HG03095 (cell line): ENCODE data around the gene SLC25A11.
"Not testable (repeated sequence)": the region's sequence is repeated elsewhere in the genome, so short reads cannot be mapped to it uniquely, and the experiment has no call there.

ENCODE experiments used
- ATAC-seq: cut with Tn5 transposase; IDR thresholded peaks from one replicate; pipeline ENCODE4 v1.9.1; 2021; ENCODE audit warnings: moderate library complexity; ENCODE audit not compliant: unreplicated experiment

The SLC25A11 gene

DNA sequence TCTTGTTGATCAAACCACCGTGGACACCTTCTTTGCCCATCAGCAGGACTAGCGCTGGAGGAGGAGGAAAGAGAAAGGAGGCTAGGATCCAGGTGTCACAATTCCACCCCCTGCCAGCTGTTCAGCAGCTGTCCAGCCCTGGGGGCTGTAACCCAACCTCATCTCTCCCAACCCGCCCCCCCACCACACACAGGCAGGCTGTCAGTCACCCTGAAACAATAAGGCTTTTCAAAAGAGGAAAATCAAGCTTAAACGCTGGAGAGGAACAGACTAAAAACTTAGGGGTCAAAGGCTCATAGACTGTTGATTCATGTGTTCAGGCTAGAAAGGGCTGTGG, 6.1 kb upstream of the SLC25A11 start:
- ATAC-seq, result no peak

- peak; percentile 32 for ATAC-seq
Measured at GRCh38 chr17:4945176-4945943, 5.5 kb upstream of the SLC25A11 start.

GRCh38 chr17:4944554-4945175, 4.8 kb upstream of the SLC25A11 start:
- ATAC-seq, result no peak

- ATAC-seq, result no peak
Measured at GRCh38 chr17:4944163-4944553, 4.3 kb upstream of the SLC25A11 start.

GRCh38 chr17:4942760-4943508, 3.1 kb upstream of the SLC25A11 start:
- no peak for ATAC-seq

DNA sequence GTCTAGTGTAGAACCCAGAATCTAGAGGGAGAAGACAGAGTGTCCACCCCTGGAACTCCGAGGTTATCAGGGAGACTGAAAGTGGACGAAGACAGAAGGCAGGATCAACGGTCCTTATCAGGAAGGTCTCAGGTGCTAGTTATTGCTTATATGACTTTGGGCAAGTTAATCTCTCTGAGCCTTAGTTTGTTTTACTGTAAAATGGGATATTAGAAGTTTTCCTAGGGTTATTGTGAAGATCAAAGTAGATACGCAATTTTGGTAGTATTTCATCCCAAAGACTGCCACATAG, 1.4 kb upstream of the SLC25A11 start:
- ATAC-seq, result no peak

DNA sequence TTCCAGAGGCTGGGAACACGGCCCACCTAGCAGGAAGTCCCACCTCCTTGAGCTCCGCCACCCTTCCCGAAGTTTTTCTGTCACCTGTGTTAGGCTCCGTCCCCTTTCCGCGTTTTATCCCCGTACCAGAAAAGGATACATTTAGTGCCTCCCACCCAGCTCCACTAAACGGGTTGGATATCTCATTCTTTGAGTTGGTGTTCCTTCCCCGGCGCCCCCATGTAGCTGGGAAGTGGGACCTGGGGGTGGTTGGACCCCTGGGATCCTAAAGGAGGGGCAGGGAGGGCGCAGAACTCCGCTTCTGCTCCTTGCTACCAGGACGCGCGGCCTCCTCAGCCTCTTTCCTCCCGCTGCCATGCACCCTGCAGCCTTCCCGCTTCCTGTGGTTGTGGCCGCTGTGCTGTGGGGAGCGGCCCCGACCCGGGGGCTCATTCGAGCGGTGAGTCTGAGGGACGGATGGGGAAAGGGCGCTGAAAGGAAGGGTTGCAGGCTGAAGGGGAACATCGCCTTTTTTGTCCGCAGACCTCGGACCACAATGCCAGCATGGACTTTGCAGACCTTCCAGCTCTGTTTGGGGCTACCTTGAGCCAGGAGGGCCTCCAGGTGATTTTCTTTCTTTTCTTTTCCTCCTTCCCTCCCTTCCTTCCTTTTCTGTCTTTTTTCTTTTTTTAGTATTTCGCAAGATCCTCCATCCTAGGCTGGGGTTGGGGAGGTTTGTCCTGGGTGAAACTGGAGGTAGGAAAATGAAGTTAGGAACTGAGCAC, 891 bp upstream of the SLC25A11 start:
- peak; percentile 5 for ATAC-seq

DNA sequence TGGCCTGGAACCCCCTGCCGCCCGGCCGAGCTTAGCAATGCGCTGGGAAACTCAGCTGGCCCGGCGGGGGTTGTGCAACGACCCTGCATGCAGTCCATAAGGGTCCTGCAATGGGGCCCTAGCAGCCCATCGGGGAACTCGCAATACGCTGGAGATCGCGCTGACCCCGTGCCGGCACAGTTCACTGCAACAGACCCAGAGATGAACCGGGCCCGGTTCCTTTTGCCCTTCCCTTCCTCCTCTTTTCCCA, 375 bp downstream of the SLC25A11 start:
- no peak for ATAC-seq

GRCh38 chr17:4938688-4939545, 929 bp downstream of the SLC25A11 start:
- no peak for ATAC-seq

DNA sequence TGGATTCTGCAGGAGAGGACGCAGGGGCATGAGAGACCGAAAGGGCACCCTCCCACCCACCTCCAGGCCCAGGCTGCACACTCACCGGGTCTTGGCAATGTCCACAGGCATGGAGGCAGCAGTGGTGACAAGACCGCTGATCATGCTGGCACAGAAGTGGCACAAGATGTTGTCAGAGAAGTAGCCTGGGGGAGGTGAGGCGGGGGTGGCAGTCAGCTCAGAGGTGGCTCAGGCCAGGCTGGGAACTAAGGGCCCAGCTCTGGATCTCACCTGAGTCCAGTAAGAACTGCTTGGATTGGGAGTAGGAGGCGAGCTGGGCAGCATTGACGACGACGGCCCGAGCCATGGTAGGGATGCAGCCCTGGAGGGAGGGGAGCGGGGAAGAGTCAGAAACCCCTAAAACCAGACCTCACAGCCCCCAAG, 1.8 kb downstream of the SLC25A11 start:
- ATAC-seq, result no peak

DNA sequence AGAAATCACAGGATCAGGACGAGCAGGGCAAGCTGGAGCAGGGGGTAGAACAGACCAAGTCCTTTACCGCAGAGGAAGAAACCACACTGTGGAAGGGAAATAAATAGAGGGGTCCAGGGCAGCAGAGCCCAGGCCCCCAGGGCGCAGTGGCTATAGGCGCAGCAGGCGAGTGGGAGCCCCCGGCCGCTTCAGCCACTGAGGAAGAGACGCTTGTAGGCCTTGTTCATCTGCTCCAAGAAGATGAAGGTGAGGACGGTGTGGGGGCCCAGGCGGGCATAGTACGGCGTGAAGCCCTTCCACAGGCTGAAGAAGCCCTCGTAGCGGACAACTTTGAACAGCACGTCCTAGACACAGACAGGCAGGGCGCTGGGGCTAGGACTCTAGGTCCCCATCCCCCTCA, 2.3 kb downstream of the SLC25A11 start:
- ATAC-seq, result no peak

GRCh38 chr17:4936436-4936835, 3.4 kb downstream of the SLC25A11 start:
- no peak for ATAC-seq

DNA sequence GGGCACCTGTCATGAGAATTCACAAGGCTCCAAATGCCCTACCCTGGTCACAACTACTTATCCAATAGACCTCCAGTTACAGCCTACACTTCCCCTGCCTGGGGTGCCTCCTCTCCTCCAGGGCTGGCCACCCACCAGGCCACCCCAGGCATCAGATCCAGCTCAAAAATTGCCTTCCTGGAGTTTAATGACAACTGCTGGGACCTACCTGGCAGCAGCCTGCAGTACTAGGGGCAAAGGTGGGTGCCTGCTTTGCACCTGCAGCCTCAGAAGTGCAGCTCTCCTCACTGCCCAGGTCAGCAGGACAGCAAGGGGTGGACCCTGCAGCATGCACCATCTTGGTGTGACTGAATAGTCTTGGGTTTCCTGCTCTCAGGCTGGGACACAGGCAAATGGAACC, 4.2 kb downstream of the SLC25A11 start:
- ATAC-seq, result no peak

GRCh38 chr17:4934173-4934979, 5.5 kb downstream of the SLC25A11 start:
- no peak for ATAC-seq

DNA sequence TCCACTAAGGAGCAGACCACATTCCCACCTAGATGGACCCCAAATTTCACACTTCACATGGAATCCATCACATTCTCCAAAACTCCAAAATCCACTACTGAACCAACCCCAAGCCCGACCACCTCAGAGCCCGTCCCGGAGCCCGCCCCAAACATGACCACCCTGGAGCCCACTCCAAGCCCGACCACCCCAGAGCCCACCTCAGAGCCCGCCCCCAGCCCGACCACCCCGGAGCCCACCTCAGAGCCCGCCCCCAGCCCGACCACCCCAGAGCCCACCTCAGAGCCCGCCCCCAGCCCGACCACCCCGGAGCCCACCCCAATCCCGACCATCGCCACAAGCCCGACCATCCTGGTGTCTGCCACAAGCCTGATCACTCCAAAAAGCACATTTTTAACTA, 6.2 kb downstream of the SLC25A11 start:
- no peak for ATAC-seq

DNA sequence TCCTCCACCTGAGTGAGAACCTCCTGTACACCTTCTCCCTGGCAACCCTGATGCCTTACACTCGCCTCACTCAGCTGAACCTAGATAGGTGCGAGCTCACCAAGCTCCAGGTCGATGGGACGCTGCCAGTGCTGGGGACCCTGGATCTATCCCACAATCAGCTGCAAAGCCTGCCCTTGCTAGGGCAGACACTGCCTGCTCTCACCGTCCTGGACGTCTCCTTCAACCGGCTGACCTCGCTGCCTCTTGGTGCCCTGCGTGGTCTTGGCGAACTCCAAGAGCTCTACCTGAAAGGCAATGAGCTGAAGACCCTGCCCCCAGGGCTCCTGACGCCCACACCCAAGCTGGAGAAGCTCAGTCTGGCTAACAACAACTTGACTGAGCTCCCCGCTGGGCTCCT, 7.1 kb downstream of the SLC25A11 start:
- ATAC-seq, result no peak

- no peak for ATAC-seq
Measured at GRCh38 chr17:4931963-4932362, 7.9 kb downstream of the SLC25A11 start, which contains the start of gene GP1BA. TSS of gene GP1BA (plus strand) at chr17:4932277. CDS start at chr17:4932605, 328 bp downstream.

GRCh38 chr17:4928881-4929280, 11.0 kb downstream of the SLC25A11 start:
- ATAC-seq, result no peak

DNA sequence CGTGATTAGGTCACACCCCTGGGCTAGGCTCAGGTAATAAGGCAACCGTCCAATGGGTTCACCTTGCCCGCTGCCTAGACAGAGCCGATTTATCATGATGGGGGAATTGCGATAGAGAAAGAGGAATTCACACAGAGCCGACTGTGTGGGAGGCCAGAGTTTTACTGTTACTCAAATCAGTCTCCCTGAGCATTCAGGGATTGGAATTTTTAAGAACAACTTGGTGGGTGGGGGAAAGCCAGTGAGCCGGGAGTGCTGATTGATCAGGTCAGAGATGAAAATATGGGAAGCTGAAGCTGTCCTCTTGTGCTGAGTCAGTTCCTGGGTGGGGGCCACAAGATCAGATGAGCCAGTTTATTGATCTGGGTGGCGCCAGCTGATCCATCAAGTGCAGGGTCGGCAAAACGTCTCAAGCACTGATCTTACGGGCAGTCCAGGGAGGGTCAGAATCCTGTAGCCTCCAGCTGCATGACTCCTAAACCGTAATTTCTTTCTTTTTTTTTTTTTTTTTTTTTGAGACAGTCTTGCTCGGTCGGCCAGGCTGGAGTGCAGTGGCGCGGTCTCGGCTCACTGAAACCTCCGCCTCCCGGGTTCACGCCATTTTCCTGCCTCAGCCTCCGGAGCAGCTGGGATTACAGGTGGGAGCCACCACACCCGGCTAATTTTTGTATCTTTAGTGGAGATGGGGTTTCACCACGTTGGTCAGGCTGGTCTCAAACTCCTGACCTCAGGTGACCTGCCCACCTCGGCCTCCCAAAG, 13.1 kb downstream of the SLC25A11 start:
- not testable (repeated sequence) for ATAC-seq
